WTC11 (cell line): ENCODE data around the gene LMCD1. TPM values are rescaled to one million over a fixed set of nuclear protein-coding genes. Genes with fewer than 3 reads are reported as not detected.

Experiments
- ATAC-seq: fragments of 200-7000 bp; cut with Tn5 transposase; 2 replicates; pipeline ENCODE4 v1.10.0; 2021; ENCODE audit warnings: mild to moderate bottlenecking, moderate library complexity
- CTCF ChIA-PET: fragments of 300-600 bp; sonication (Branson Sonifier 250); formaldehyde crosslinking; loops from one replicate; lab custom pipeline; 2021; ENCODE audit warnings: antibody characterized with exemption; lab: Charles Lee
- POLR2A ChIA-PET: fragments of 350-600 bp; sonication (Branson Sonifier 250); formaldehyde crosslinking; loops from one replicate; lab custom pipeline; 2021; ENCODE audit warnings: antibody characterized with exemption; lab: Charles Lee
- DNase-seq: peaks from one replicate; pipeline ENCODE4 v3.0.0; 2021; ENCODE audit warnings: low spot score
- H3K27ac Mint-ChIP-seq: 2 replicates; pipeline ENCODE4 v1.8.0; 2021; ENCODE audit warnings: mixed read lengths
- H3K27me3 Mint-ChIP-seq: 2 replicates; pipeline ENCODE4 v1.8.0; 2021; ENCODE audit warnings: low read depth, mild to moderate bottlenecking, moderate library complexity, mixed read lengths
- H3K36me3 Mint-ChIP-seq: 2 replicates; pipeline ENCODE4 v1.8.0; 2021; ENCODE audit warnings: mixed read lengths
- H3K4me1 Mint-ChIP-seq: 2 replicates; pipeline ENCODE4 v1.8.0; 2022; ENCODE audit warnings: mixed read lengths
- H3K4me3 Mint-ChIP-seq: 2 replicates; pipeline ENCODE4 v1.8.0; 2021; ENCODE audit warnings: mild to moderate bottlenecking, moderate library complexity, mixed read lengths
- H3K9me3 Mint-ChIP-seq: 2 replicates; pipeline ENCODE4 v1.8.0; 2021; ENCODE audit warnings: mixed read lengths
- ESRRA ChIP-seq: sonication (generic); formaldehyde crosslinking; IDR thresholded peaks from 2 replicates; pipeline ENCODE4 v1.8.1; 2022; ENCODE audit warnings: mild to moderate bottlenecking, missing genetic modification reagents, borderline replicate concordance
- ETV6 ChIP-seq: sonication (generic); formaldehyde crosslinking; IDR thresholded peaks from 2 replicates; pipeline ENCODE4 v1.8.1; 2022; ENCODE audit warnings: mild to moderate bottlenecking, missing genetic modification reagents
- GABPB1 ChIP-seq: sonication (generic); formaldehyde crosslinking; IDR thresholded peaks from 2 replicates; pipeline ENCODE4 v1.8.1; 2023; ENCODE audit warnings: mild to moderate bottlenecking, missing genetic modification reagents
- GRHL2 ChIP-seq: fragments of 250-450 bp; sonication (Bioruptor Pico); IDR thresholded peaks from 2 replicates; pipeline ENCODE4 v1.8.0; 2022; ENCODE audit warnings: mild to moderate bottlenecking, moderate library complexity; ENCODE audit not compliant: insufficient replicate concordance, severe bottlenecking
- GTF2I ChIP-seq: fragments of 250-450 bp; sonication (Bioruptor Pico); conservative IDR thresholded peaks from 2 replicates; pipeline ENCODE4 v1.4.0; 2021; ENCODE audit warnings: mild to moderate bottlenecking
- JUN ChIP-seq: sonication (generic); formaldehyde crosslinking; IDR thresholded peaks from 2 replicates; pipeline ENCODE4 v1.8.0; 2023; ENCODE audit warnings: mild to moderate bottlenecking, missing genetic modification reagents
- KAT7 ChIP-seq: sonication (generic); formaldehyde crosslinking; IDR thresholded peaks from 2 replicates; pipeline ENCODE4 v1.8.1; 2023; ENCODE audit warnings: missing genetic modification reagents, mild to moderate bottlenecking, borderline replicate concordance
- NFYB ChIP-seq: sonication (generic); formaldehyde crosslinking; conservative IDR thresholded peaks from 2 replicates; pipeline ENCODE4 v1.8.0; 2022; ENCODE audit warnings: low read depth, missing genetic modification reagents
- PRRX2 ChIP-seq: fragments of 250-450 bp; sonication (Bioruptor Pico); IDR thresholded peaks from 2 replicates; pipeline ENCODE4 v1.8.0; 2021; ENCODE audit warnings: mild to moderate bottlenecking
- RORB ChIP-seq: fragments of 250-450 bp; sonication (Bioruptor Pico); IDR thresholded peaks from 2 replicates; pipeline ENCODE4 v1.9.0; 2021; ENCODE audit warnings: mild to moderate bottlenecking
- SMAD3 ChIP-seq: sonication (generic); formaldehyde crosslinking; IDR thresholded peaks from 2 replicates; pipeline ENCODE4 v1.8.0; 2022; ENCODE audit warnings: missing genetic modification reagents, mild to moderate bottlenecking, borderline replicate concordance
- SP1 ChIP-seq: sonication (generic); formaldehyde crosslinking; conservative IDR thresholded peaks from 2 replicates; pipeline ENCODE4 v1.8.1; 2022; ENCODE audit warnings: missing genetic modification reagents
- TCF7 ChIP-seq: sonication (generic); formaldehyde crosslinking; IDR thresholded peaks from 2 replicates; pipeline ENCODE4 v1.8.0; 2022; ENCODE audit warnings: mild to moderate bottlenecking, low read depth, missing genetic modification reagents, moderate library complexity
- TEAD1 ChIP-seq: sonication (generic); formaldehyde crosslinking; IDR thresholded peaks from 2 replicates; pipeline ENCODE4 v1.8.0; 2022; ENCODE audit warnings: mild to moderate bottlenecking, missing genetic modification reagents
- TP53 ChIP-seq: sonication (generic); formaldehyde crosslinking; IDR thresholded peaks from 2 replicates; pipeline ENCODE4 v1.8.1; 2023; ENCODE audit warnings: mild to moderate bottlenecking, missing genetic modification reagents
- ZNF121 ChIP-seq: sonication (generic); formaldehyde crosslinking; IDR thresholded peaks from 2 replicates; pipeline ENCODE4 v1.8.0; 2023; ENCODE audit warnings: missing genetic modification reagents
- ZNF138 ChIP-seq: sonication (generic); formaldehyde crosslinking; conservative IDR thresholded peaks from 2 replicates; pipeline ENCODE4 v1.8.1; 2022; ENCODE audit warnings: mild to moderate bottlenecking, moderate library complexity, missing genetic modification reagents
- ZNF219 ChIP-seq: sonication (generic); formaldehyde crosslinking; IDR thresholded peaks from 2 replicates; pipeline ENCODE4 v1.8.0; 2023; ENCODE audit warnings: missing genetic modification reagents, mild to moderate bottlenecking, borderline replicate concordance
- ZNF263 ChIP-seq: sonication (generic); formaldehyde crosslinking; IDR thresholded peaks from 2 replicates; pipeline ENCODE4 v1.8.1; 2022; ENCODE audit warnings: low read depth, mild to moderate bottlenecking, moderate library complexity, missing genetic modification reagents
- total RNA-seq: library from RNA; stranded (reverse); gene quantifications from 3 replicates; pipeline ENCODE4 v1.2.3, GENCODE V29; 2021
- TF ChIP-seq, protein P1 (sequence below): fragments of 250-450 bp; sonication (Bioruptor Pico); IDR thresholded peaks from 2 replicates; pipeline ENCODE4 v1.9.0; 2021; ENCODE audit warnings: mild to moderate bottlenecking, borderline replicate concordance
- TF ChIP-seq, protein P2 (sequence below): sonication (generic); formaldehyde crosslinking; IDR thresholded peaks from 2 replicates; pipeline ENCODE4 v1.8.1; 2022; ENCODE audit warnings: mild to moderate bottlenecking, missing genetic modification reagents, moderate library complexity, borderline replicate concordance
- TF ChIP-seq, protein P3 (sequence below): sonication (generic); formaldehyde crosslinking; IDR thresholded peaks from 2 replicates; pipeline ENCODE4 v1.8.1; 2023; ENCODE audit warnings: mild to moderate bottlenecking, moderate library complexity, missing genetic modification reagents
- TF ChIP-seq, protein P4 (sequence below): sonication (generic); formaldehyde crosslinking; IDR thresholded peaks from 2 replicates; pipeline ENCODE4 v1.8.0; 2022; ENCODE audit warnings: mild to moderate bottlenecking, missing genetic modification reagents
- TF ChIP-seq, protein P5 (sequence below): fragments of 250-450 bp; sonication (Bioruptor Pico); IDR thresholded peaks from 2 replicates; pipeline ENCODE4 v2.1.2; 2022; ENCODE audit warnings: mild to moderate bottlenecking, moderate library complexity

LMCD1 gene
- total RNA-seq, 1 experiment from 2014 or later: 12.5 TPM

DNA sequence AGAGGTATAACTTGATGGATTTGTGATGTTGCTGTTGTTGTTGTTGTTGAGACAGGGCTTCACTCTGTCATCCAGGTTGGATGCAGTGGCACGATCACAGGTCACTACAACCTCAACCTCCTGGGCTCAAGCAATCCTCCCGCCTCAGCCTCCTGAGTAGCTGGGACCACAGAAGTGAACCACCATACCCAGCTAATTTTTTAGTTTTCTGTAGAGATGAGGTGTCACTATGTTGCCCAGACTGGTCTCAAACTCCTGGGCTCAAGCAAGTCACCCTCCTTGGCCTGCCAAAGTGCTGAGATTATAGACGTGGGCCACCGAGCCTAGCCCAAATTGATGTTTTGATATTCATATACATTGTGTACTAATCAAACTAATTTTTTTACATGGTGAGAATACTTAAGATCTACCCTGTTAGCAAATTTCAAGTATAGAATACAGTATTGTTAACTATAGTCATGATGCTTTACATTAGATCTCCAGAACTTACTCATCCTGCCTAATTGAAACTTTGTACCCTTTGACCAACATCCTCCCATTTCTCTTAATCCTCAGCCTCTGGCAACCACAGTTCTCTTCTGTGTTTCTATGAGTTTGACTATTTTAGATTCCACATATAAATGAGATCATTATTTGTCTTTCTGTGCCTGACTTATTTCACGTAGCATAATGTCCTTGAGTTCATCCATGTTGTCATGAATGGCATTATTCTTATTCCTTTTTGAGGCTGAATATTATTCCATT, 23.2 kb downstream of the LMCD1 start (continued):
- TF ChIP-seq, protein P1, sequence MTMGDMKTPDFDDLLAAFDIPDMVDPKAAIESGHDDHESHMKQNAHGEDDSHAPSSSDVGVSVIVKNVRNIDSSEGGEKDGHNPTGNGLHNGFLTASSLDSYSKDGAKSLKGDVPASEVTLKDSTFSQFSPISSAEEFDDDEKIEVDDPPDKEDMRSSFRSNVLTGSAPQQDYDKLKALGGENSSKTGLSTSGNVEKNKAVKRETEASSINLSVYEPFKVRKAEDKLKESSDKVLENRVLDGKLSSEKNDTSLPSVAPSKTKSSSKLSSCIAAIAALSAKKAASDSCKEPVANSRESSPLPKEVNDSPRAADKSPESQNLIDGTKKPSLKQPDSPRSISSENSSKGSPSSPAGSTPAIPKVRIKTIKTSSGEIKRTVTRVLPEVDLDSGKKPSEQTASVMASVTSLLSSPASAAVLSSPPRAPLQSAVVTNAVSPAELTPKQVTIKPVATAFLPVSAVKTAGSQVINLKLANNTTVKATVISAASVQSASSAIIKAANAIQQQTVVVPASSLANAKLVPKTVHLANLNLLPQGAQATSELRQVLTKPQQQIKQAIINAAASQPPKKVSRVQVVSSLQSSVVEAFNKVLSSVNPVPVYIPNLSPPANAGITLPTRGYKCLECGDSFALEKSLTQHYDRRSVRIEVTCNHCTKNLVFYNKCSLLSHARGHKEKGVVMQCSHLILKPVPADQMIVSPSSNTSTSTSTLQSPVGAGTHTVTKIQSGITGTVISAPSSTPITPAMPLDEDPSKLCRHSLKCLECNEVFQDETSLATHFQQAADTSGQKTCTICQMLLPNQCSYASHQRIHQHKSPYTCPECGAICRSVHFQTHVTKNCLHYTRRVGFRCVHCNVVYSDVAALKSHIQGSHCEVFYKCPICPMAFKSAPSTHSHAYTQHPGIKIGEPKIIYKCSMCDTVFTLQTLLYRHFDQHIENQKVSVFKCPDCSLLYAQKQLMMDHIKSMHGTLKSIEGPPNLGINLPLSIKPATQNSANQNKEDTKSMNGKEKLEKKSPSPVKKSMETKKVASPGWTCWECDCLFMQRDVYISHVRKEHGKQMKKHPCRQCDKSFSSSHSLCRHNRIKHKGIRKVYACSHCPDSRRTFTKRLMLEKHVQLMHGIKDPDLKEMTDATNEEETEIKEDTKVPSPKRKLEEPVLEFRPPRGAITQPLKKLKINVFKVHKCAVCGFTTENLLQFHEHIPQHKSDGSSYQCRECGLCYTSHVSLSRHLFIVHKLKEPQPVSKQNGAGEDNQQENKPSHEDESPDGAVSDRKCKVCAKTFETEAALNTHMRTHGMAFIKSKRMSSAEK (CRISPR knock-in tag): no peak
- TF ChIP-seq RORB (no peak), SP1 (CRISPR knock-in tag) (no peak), ZNF138 (CRISPR knock-in tag) (no peak), KAT7 (no peak), TP53 (no peak), TEAD1 (CRISPR knock-in tag) (no peak), GRHL2 (no peak), SMAD3 (CRISPR knock-in tag) (no peak)
- TF ChIP-seq, protein P2, sequence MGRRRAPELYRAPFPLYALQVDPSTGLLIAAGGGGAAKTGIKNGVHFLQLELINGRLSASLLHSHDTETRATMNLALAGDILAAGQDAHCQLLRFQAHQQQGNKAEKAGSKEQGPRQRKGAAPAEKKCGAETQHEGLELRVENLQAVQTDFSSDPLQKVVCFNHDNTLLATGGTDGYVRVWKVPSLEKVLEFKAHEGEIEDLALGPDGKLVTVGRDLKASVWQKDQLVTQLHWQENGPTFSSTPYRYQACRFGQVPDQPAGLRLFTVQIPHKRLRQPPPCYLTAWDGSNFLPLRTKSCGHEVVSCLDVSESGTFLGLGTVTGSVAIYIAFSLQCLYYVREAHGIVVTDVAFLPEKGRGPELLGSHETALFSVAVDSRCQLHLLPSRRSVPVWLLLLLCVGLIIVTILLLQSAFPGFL (CRISPR knock-in tag): no peak
- TF ChIP-seq, all 79 proteins: peak for 0

DNA sequence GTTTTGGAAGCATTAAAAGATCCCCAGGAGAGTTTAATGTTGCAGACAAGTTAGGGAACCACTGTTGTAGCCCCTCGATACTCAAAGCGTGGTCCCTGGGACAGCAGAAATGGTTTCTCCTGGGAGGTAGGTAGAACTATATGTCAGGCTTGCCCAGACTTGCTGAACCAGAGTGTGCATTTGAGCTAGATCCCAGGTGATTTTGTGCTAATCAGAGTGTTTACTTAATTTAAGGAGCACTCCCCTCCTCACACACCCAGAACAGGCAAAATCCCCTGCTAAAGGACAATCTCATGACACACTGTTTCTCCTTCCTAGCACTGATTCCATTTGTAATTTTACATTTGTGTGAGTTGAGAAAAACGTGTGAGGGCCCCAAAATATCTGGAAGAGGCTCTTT, 24.3 kb downstream of the LMCD1 start:
- H3K36me3 Mint-ChIP-seq: no peaks in the 10 kb centered on the region; the same call in 1 of the 2 replicates
- DNase-seq (no peak), ATAC-seq (no peak)
- POLR2A ChIA-PET: no interaction called here
- TF ChIP-seq ESRRA (CRISPR knock-in tag) (no peak), NFYB (CRISPR knock-in tag) (no peak), ZNF219 (CRISPR knock-in tag) (no peak), ZNF263 (CRISPR knock-in tag) (no peak), GTF2I (CRISPR knock-in tag) (no peak), ZNF121 (CRISPR knock-in tag) (no peak), PRRX2 (CRISPR knock-in tag) (no peak), ETV6 (CRISPR knock-in tag) (no peak), JUN (CRISPR knock-in tag) (no peak), TCF7 (CRISPR knock-in tag) (no peak), GABPB1 (CRISPR knock-in tag) (no peak)
- TF ChIP-seq, protein P3, sequence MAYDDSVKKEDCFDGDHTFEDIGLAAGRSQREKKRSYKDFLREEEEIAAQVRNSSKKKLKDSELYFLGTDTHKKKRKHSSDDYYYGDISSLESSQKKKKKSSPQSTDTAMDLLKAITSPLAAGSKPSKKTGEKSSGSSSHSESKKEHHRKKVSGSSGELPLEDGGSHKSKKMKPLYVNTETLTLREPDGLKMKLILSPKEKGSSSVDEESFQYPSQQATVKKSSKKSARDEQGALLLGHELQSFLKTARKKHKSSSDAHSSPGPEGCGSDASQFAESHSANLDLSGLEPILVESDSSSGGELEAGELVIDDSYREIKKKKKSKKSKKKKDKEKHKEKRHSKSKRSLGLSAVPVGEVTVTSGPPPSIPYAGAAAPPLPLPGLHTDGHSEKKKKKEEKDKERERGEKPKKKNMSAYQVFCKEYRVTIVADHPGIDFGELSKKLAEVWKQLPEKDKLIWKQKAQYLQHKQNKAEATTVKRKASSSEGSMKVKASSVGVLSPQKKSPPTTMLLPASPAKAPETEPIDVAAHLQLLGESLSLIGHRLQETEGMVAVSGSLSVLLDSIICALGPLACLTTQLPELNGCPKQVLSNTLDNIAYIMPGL: no peak
- TF ChIP-seq, protein P4, sequence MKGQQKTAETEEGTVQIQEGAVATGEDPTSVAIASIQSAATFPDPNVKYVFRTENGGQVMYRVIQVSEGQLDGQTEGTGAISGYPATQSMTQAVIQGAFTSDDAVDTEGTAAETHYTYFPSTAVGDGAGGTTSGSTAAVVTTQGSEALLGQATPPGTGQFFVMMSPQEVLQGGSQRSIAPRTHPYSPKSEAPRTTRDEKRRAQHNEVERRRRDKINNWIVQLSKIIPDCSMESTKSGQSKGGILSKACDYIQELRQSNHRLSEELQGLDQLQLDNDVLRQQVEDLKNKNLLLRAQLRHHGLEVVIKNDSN: no peak
- TF ChIP-seq, protein P5, sequence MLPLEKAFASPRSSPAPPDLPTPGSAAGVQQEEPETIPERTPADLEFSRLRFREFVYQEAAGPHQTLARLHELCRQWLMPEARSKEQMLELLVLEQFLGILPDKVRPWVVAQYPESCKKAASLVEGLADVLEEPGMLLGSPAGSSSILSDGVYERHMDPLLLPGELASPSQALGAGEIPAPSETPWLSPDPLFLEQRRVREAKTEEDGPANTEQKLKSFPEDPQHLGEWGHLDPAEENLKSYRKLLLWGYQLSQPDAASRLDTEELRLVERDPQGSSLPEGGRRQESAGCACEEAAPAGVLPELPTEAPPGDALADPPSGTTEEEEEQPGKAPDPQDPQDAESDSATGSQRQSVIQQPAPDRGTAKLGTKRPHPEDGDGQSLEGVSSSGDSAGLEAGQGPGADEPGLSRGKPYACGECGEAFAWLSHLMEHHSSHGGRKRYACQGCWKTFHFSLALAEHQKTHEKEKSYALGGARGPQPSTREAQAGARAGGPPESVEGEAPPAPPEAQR: no peak
- H3K4me1 Mint-ChIP-seq: peaks cover 20% of the 10 kb centered on the region
- H3K27ac Mint-ChIP-seq: no peak overlapping the region
- H3K27me3 Mint-ChIP-seq: no peaks in the 10 kb centered on the region
- H3K4me3 Mint-ChIP-seq: no peak overlapping the region
- no peaks in the 10 kb centered on the region for H3K9me3 Mint-ChIP-seq
- CTCF ChIA-PET: no interaction called here
